ENCODE data around the gene ANKEF1.

GRCh38 chr20:10089871-10090587 is 55.2 kb downstream of the ANKEF1 start:
- TF ChIP-seq POLR2A (IDR thresholded peaks at IDR 0.05) (no peak), CTCF (IDR thresholded peaks at IDR 0.05) (no peak)
